C4-2B (cell line): Measurements from ENCODE around the gene STEAP2.

Experiments used
- ZFX ChIP-seq: fragments of 450-650 bp; IDR thresholded peaks from 2 replicates; pipeline ENCODE4 v1.6.1; 2017
- TF ChIP-seq, protein P1 (sequence below): fragments of 450-650 bp; conservative IDR thresholded peaks from 2 replicates; pipeline ENCODE4 v1.5.1; 2017; ENCODE audit warnings: mild to moderate bottlenecking

DNA sequence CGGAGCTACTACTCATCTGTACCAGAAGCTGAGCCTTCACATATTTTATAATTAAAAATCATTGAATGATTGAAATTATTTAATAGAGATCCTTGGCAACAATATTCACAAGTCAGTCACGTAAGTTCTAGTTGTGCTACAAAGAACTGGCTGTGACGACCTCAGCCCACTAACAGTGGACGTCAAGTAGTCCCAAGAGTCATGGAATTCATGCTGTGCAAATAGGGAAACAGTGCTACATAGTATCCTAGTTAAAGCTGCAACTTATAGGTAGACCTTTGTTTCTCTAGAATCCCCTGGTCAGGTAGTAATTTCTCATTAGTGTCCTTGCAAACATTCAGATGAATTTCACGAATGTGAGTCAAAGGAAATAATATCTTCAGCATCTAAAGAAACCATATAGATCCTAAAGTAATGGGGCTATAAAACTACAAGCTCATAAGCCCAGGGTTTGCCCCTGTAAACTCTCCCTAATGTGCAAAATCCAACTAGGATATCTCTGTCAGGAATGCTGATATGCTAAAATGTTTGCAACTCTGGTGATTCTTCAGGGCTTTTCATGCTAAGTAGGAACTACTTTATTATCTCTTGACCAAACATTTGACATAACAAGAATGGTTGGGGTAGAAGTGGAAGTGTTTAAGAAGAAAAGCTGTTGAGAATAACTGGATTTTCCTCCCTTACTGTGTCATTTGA is 64.6 kb downstream of the STEAP2 start:
- TF ChIP-seq, protein P1, sequence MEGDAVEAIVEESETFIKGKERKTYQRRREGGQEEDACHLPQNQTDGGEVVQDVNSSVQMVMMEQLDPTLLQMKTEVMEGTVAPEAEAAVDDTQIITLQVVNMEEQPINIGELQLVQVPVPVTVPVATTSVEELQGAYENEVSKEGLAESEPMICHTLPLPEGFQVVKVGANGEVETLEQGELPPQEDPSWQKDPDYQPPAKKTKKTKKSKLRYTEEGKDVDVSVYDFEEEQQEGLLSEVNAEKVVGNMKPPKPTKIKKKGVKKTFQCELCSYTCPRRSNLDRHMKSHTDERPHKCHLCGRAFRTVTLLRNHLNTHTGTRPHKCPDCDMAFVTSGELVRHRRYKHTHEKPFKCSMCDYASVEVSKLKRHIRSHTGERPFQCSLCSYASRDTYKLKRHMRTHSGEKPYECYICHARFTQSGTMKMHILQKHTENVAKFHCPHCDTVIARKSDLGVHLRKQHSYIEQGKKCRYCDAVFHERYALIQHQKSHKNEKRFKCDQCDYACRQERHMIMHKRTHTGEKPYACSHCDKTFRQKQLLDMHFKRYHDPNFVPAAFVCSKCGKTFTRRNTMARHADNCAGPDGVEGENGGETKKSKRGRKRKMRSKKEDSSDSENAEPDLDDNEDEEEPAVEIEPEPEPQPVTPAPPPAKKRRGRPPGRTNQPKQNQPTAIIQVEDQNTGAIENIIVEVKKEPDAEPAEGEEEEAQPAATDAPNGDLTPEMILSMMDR: no peak
- no peak for TF ChIP-seq ZFX
